ELR (cell line): ENCODE measurements around the gene PDAP1.
A peak's percentile ranks its signal among the peaks of the same experiment; 100 is the strongest.
"Not testable (repeated sequence)": the region's sequence is repeated elsewhere in the genome, so short reads cannot be mapped to it uniquely, and the experiment has no call there.

Experiments
- DNase-seq: peaks from one replicate; pipeline ENCODE4 v3.0.0-alpha.2; 2015; ENCODE audit warnings: low read depth

Gene PDAP1

GRCh38 chr7:99379043-99379577, 29.3 kb downstream of the PDAP1 start:
- DNase-seq: peak; percentile 90

GRCh38 chr7:99375070-99375807, 33.2 kb downstream of the PDAP1 start:
- DNase-seq: peak; percentile 79

GRCh38 chr7:99374111-99375064, 34.0 kb downstream of the PDAP1 start, which contains the start of gene ARPC1B:
TSS of gene ARPC1B (plus strand) at chr7:99374730. CDS start at chr7:99385715, 10,985 bp downstream.
- peak; percentile 80 for DNase-seq

GRCh38 chr7:99373091-99374066, 35.0 kb downstream of the PDAP1 start:
- no peak for DNase-seq

- DNase-seq: peak; percentile 55
These were observed 35.9 kb downstream of the PDAP1 start for GRCh38 chr7:99372275-99373090.

GRCh38 chr7:99371376-99371920, 36.9 kb downstream of the PDAP1 start:
- no peak for DNase-seq

- no peak for DNase-seq
These were observed 38.5 kb downstream of the PDAP1 start for GRCh38 chr7:99369767-99370391.

GRCh38 chr7:99368750-99369389, 39.5 kb downstream of the PDAP1 start:
- DNase-seq: no peak

GRCh38 chr7:99366646-99367045, 41.8 kb downstream of the PDAP1 start:
- DNase-seq: no peak

GRCh38 chr7:99365318-99366141, 42.9 kb downstream of the PDAP1 start:
- DNase-seq: peak; percentile 37

- no peak for DNase-seq
These were observed 45.1 kb downstream of the PDAP1 start for GRCh38 chr7:99363286-99363685.

GRCh38 chr7:99362801-99363200, 45.6 kb downstream of the PDAP1 start:
- DNase-seq: peak; percentile 73

- DNase-seq: no peak
These were observed 48.8 kb downstream of the PDAP1 start for GRCh38 chr7:99359465-99360154.

- DNase-seq: not testable (repeated sequence)
These were observed 49.9 kb downstream of the PDAP1 start for GRCh38 chr7:99358521-99358920.

GRCh38 chr7:99357701-99358490, 50.5 kb downstream of the PDAP1 start:
- DNase-seq: no peak

- no peak for DNase-seq
These were observed 53.3 kb downstream of the PDAP1 start for GRCh38 chr7:99355098-99355497.

GRCh38 chr7:99352247-99352646, 56.1 kb downstream of the PDAP1 start:
- no peak for DNase-seq
